Keratinocyte (primary cell): Measurements from ENCODE around the gene MPPED1. TPM values are rescaled to one million over a fixed set of nuclear protein-coding genes. Genes with fewer than 3 reads are reported as not detected.

Source experiments
- DNase-seq: peaks from one replicate; pipeline ENCODE4 v3.0.0-alpha.2; 2011; ENCODE audit warnings: low read depth, missing footprints, low spot score
- FAIRE-seq: peaks from 2 replicates; lab custom pipeline; 2011; peaks lifted over from hg19 to GRCh38; lab: Jason Lieb, UNC
- H2AFZ ChIP-seq: 2 replicates; pipeline ENCODE4 v1.6.0; 2012; ENCODE audit warnings: low read length, control low read depth, inconsistent platforms; ENCODE audit not compliant: control insufficient read depth
- H3K27ac ChIP-seq: 2 replicates; pipeline ENCODE4 v1.5.1; 2011; ENCODE audit warnings: low read length; ENCODE audit not compliant: control insufficient read depth, insufficient read depth
- H3K27me3 ChIP-seq: 3 replicates; pipeline ENCODE4 v1.6.0; 2011; ENCODE audit warnings: low read length; ENCODE audit not compliant: control insufficient read depth, insufficient read depth; ENCODE audit errors: extremely low read depth
- H3K36me3 ChIP-seq, 2 experiments: 2 replicates in 1 of 2; 3 replicates in 1 of 2; pipeline ENCODE4 v1.5.1; 2011; ENCODE audit warnings: low read length in 2 of 2, mild to moderate bottlenecking in 1 of 2; ENCODE audit not compliant: control insufficient read depth in 2 of 2, insufficient read depth in 2 of 2; ENCODE audit errors: extremely low read depth in 1 of 2
- H3K4me1 ChIP-seq: 3 replicates; pipeline ENCODE4 v1.5.1; 2011; ENCODE audit warnings: low read length; ENCODE audit not compliant: control insufficient read depth, insufficient read depth; ENCODE audit errors: extremely low read depth
- H3K4me2 ChIP-seq: 3 replicates; pipeline ENCODE4 v1.6.0; 2011; ENCODE audit warnings: low read depth, low read length; ENCODE audit not compliant: control insufficient read depth, insufficient read depth; ENCODE audit errors: extremely low read depth
- H3K4me3 ChIP-seq, 3 experiments: fragments of 200-600 bp in 1 of 3; sonication (generic) in 1 of 3; 2 replicates in 2 of 3; 3 replicates in 1 of 3; pipeline ENCODE4 v1.5.1; 2011 to 2016; ENCODE audit warnings: low read length in 3 of 3, mild to moderate bottlenecking in 3 of 3, control low read depth in 2 of 3, inconsistent platforms in 1 of 3, low read depth in 1 of 3, mixed read lengths in 1 of 3, mixed run types in 1 of 3, moderate library complexity in 1 of 3; ENCODE audit not compliant: control insufficient read depth in 2 of 3, insufficient read depth in 2 of 3; ENCODE audit errors: extremely low read depth in 1 of 3
- H3K79me2 ChIP-seq: 2 replicates; pipeline ENCODE4 v1.6.0; 2012; ENCODE audit warnings: low read length; ENCODE audit not compliant: control insufficient read depth, insufficient read depth
- H3K9ac ChIP-seq: 3 replicates; pipeline ENCODE4 v1.6.0; 2011; ENCODE audit warnings: low read length; ENCODE audit not compliant: control insufficient read depth, insufficient read depth; ENCODE audit errors: extremely low read depth
- H3K9me1 ChIP-seq: 3 replicates; pipeline ENCODE4 v1.6.0; 2011; ENCODE audit warnings: low read length; ENCODE audit not compliant: control insufficient read depth, insufficient read depth; ENCODE audit errors: extremely low read depth
- H3K9me3 ChIP-seq: 2 replicates; pipeline ENCODE4 v1.5.1; 2012; ENCODE audit warnings: low read depth, low read length; ENCODE audit not compliant: control insufficient read depth
- H4K20me1 ChIP-seq: 3 replicates; pipeline ENCODE4 v1.6.0; 2011; ENCODE audit warnings: low read length; ENCODE audit not compliant: control insufficient read depth, insufficient read depth; ENCODE audit errors: extremely low read depth
- EZH2 ChIP-seq: IDR thresholded peaks from one replicate; pipeline ENCODE4 v1.6.1; 2012; ENCODE audit warnings: inconsistent platforms, mild to moderate bottlenecking, low read length, moderate library complexity
- dilution Hi-C: fragments of 300-500 bp; cut with MboI; formaldehyde crosslinking; loops from one replicate; pipeline ENCODE4 v1.7.0; 2020; ENCODE audit warnings: low sequenced_read_pairs; ENCODE audit not compliant: extremely low pct_ligation_motif_present
- polyA plus RNA-seq, 5 experiments: library from polyadenylated mRNA; depleted of rRNA in 3 of 5; stranded (reverse) in 3 of 5; stranded (forward) in 1 of 5; unstranded in 1 of 5; fragments of >200 nt; gene quantifications; 1 replicate in 1 of 5; 2 replicates in 3 of 5; 3 replicates in 1 of 5; pipeline versions ENCODE4 v1.2.1 to v1.2.3, GENCODE V29; 2011 to 2012; ENCODE audit warnings: missing spikeins in 2 of 5, low read depth in 1 of 5, low replicate concordance in 1 of 5
- TF ChIP-seq, protein P1 (sequence below), 3 experiments: IDR thresholded peaks in 1 of 3; conservative IDR thresholded peaks in 1 of 3; optimal IDR thresholded peaks in 1 of 3; 2 replicates in 2 of 3; 3 replicates in 1 of 3; pipeline versions ENCODE3 to v1.5.1; 2011; ENCODE audit warnings: low read length in 3 of 3, mild to moderate bottlenecking in 3 of 3, moderate library complexity in 2 of 3, control low read depth in 1 of 3, inconsistent platforms in 1 of 3; ENCODE audit not compliant: insufficient read depth in 2 of 3; ENCODE audit errors: extremely low read depth in 1 of 3

The MPPED1 gene
- polyA plus RNA-seq, 1 donor (not counting 4 experiments of a cell fraction or from before 2014, with no cell fraction given), result not detected

DNA sequence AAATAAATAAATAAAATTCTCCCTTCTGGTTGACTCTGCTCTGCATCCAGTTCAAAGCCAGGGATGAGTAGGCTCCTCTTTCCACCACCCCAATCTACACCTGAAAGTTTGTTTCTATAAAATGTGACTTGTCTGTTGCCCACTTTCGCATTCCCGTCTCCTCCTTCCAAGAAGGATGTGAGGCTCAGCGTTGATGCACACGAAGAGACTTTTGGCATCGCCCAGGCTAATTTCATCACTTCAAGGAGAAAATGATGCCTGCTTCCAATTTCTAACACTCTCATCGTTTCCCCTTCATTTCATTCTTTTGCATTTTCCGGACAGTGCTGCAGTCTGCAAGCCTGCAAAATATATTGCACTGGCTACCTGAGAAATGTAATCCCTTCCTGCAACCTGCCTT is 3.9 kb downstream of the MPPED1 start:
- Histone ChIP-seq H3K4me3 (no peak overlapping the region), H2AFZ (no peak overlapping the region), H3K27me3 (peaks cover 54% of the 10 kb centered on the region), H3K9me3 (no peaks in the 10 kb centered on the region), H3K4me2 (no peak overlapping the region), H3K79me2 (no peaks in the 10 kb centered on the region), H3K9ac (no peak overlapping the region), H3K36me3 (no peaks in the 10 kb centered on the region), H3K4me1 (no peaks in the 10 kb centered on the region), H3K9me1 (peaks cover 2% of the 10 kb centered on the region), H4K20me1 (peaks cover 2% of the 10 kb centered on the region), H3K27ac (no peak overlapping the region)
- TF ChIP-seq, protein P1, sequence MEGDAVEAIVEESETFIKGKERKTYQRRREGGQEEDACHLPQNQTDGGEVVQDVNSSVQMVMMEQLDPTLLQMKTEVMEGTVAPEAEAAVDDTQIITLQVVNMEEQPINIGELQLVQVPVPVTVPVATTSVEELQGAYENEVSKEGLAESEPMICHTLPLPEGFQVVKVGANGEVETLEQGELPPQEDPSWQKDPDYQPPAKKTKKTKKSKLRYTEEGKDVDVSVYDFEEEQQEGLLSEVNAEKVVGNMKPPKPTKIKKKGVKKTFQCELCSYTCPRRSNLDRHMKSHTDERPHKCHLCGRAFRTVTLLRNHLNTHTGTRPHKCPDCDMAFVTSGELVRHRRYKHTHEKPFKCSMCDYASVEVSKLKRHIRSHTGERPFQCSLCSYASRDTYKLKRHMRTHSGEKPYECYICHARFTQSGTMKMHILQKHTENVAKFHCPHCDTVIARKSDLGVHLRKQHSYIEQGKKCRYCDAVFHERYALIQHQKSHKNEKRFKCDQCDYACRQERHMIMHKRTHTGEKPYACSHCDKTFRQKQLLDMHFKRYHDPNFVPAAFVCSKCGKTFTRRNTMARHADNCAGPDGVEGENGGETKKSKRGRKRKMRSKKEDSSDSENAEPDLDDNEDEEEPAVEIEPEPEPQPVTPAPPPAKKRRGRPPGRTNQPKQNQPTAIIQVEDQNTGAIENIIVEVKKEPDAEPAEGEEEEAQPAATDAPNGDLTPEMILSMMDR (optimal IDR thresholded peaks at IDR 0.05 in 1 of 3, IDR thresholded peaks at IDR 0.05 in 1 of 3, conservative IDR thresholded peaks at IDR 0.05 in 1 of 3; ENCODE audit: extremely low read depth in 1 of 3, insufficient read depth in 2 of 3, low read length in 3 of 3), result no peak
- no peak for TF ChIP-seq EZH2
- dilution Hi-C loops, result no loop called here
- FAIRE-seq (no peak), DNase-seq (no peak)

DNA sequence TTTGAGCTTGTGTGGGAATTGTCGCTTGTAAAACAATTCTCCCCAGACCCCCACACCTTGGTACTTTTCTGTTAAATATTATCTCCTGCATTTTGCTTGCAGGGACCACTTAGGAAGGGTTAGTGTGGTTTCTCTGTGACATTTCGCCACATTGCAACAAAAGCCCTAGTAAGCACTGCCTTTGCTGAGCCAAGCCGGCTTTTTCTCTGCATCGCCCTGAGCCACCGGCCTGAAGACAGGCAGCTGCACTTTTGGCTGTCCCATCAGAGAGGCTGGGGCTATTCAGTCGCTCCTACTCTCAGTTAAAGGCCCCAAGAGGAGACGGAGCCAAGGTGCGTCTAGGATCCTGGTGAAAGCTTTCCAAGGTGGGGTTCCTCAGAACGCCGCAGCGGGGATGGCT is 5.7 kb downstream of the MPPED1 start:
- Histone ChIP-seq H3K4me3 (no peak overlapping the region), H3K4me1 (no peaks in the 10 kb centered on the region), H3K4me2 (no peak overlapping the region), H3K36me3 (no peaks in the 10 kb centered on the region), H3K27ac (no peak overlapping the region), H3K9me3 (no peaks in the 10 kb centered on the region), H3K9ac (no peak overlapping the region), H3K79me2 (no peaks in the 10 kb centered on the region), H4K20me1 (peaks cover 2% of the 10 kb centered on the region), H3K27me3 (peaks cover 57% of the 10 kb centered on the region), H3K9me1 (peaks cover under 1% of the 10 kb centered on the region), H2AFZ (no peak overlapping the region)
- dilution Hi-C loops, result no loop called here
- no peak for FAIRE-seq
- no peak for DNase-seq
- no peak for TF ChIP-seq EZH2
- TF ChIP-seq, protein P1 (optimal IDR thresholded peaks at IDR 0.05 in 1 of 3, IDR thresholded peaks at IDR 0.05 in 1 of 3, conservative IDR thresholded peaks at IDR 0.05 in 1 of 3; ENCODE audit: extremely low read depth in 1 of 3, insufficient read depth in 2 of 3, low read length in 3 of 3), result no peak
